ENCODE data around the gene CSTF1.
A peak's percentile ranks its signal among the peaks of the same experiment; 100 is the strongest.

The CSTF1 gene

DNA sequence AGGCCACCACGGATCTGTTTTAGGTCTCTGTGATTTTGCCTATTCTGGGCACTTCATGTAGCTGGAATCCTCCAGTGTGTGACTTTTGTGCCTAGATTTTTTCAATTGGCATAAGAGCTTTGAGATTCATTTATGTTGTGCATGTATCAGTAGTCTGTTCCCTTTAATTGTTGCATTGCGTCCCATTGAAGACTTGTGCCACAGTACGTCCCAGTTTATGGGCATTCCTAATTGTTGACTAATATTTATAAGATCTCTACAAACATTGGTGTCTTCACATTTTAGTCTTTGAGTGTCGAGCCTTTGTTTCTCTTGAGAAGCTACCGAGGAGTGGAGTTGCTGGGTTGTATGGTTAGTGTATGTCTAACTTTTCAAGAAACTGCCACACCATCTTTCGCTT lies 34.4 kb upstream of the CSTF1 start:
- WGBS = 84% methylated on average over 4 of the region's 6 CpGs
- Histone ChIP-seq H3K27ac (ENCODE audit: low read depth, low read length) (no peak overlapping the region), H3K36me3 (ENCODE audit: insufficient read depth, low read length) (no peaks in the 10 kb centered on the region), H3K9me3 (ENCODE audit: insufficient read depth, low read depth, low read length) (no peaks in the 10 kb centered on the region), H3K9ac (ENCODE audit: low read depth, low read length) (no peak overlapping the region), H3K27me3 (ENCODE audit: insufficient read depth, low read length) (peaks cover 14% of the 10 kb centered on the region), H3K4me3 (ENCODE audit: low read length) (peak overlapping the region; percentile 47), H3K4me1 (ENCODE audit: insufficient read depth, low read length) (peaks cover 17% of the 10 kb centered on the region)

DNA sequence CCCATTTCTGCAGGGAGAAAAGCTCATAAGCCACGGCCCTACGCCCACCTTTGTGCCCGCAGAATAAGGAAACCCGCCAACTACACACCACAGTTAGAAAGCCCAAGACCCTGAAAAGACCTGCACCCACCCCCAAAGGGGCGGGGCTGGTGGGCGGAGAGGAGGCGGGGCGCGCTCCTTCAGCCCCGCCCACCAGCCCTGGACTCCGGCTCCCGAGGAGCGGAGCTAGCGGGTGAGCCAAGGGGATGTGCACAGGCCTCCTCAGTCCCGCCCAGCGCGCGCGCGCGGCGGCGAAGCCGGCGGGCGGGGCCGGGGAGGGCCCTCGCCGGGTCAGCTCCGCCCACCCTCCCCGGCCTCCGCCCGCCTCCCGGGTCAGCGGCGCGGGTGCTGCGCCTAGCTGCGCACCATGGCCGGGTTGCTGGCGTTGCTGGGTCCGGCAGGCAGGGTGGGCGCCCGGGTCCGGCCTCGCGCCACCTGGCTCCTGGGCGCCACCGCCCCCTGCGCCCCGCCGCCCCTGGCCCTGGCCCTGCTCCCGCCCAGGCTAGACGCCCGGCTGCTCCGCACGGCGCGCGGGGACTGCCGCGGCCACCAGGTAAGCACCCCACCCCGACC lies 33.7 kb upstream of the CSTF1 start, which contains the start of gene FAM210B:
TSS of gene FAM210B (plus strand) at position 375 of the 612 bp plus-strand sequence. CDS start at position 407, 32 bp downstream.
- H3K9ac ChIP-seq (ENCODE audit: low read depth, low read length) = peak within 1 kb of the TSS; percentile 74
- peaks cover 14% of the 10 kb centered on the region for H3K27me3 ChIP-seq (ENCODE audit: insufficient read depth, low read length)
- H3K27ac ChIP-seq (ENCODE audit: low read depth, low read length) = no peak within 1 kb of the TSS
- peaks cover 17% of the 10 kb centered on the region for H3K4me1 ChIP-seq (ENCODE audit: insufficient read depth, low read length)
- peak within 1 kb of the TSS; percentile 87 for H3K4me3 ChIP-seq (ENCODE audit: low read length)
- 1% methylated on average over 63 of the region's 63 CpGs for WGBS
- no peaks in the 10 kb centered on the region for H3K36me3 ChIP-seq (ENCODE audit: insufficient read depth, low read length)
- H3K9me3 ChIP-seq (ENCODE audit: insufficient read depth, low read depth, low read length) = no peaks in the 10 kb centered on the region

DNA sequence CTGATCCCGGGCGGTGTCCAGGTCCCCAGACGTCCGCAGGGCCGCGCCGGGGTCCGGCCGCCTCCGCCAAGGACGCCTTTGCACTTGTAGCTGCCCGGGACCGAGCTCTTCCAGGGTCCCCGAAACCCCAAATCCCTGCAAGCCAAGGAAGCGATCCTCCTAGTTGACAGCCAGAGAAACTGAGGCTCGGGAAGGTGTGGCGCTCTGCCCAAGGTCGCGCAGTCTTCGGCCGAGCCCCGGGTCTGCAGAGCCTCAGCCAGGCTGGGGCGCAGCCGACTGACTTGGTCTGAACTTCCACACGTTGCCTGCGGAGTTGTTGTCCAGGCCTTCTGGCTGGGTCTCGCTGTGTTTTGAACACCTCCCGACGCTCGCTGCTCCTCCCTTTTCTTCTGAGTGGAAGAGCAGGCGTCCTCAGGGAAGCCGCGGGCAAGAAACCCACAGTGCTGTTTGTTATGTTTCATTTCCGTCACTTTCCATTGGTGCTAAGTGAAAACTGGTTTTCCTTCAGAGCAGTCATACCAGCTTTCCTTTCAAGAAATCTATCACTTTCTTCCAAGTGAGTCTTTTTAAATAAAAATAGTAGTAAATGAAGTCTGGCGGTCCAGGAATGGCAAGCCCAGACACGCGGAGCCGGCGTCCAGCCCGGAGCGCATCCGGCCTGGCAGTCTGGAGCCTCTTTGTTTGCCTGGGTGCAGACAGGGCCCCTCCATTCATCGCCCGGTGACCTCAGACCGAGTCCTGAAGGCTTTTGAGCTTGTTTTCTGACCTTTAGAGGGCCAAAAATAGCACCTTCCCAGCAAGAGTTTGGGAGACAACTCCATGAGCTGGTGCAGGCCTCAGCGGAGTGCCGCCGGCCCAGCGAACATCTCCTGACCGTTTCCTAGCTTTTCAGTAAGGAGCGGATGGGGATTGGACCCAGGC lies 33.0 kb upstream of the CSTF1 start:
- H3K27ac ChIP-seq (ENCODE audit: low read depth, low read length) = no peak overlapping the region
- 16% methylated on average over 51 of the region's 51 CpGs for WGBS
- no peaks in the 10 kb centered on the region for H3K9me3 ChIP-seq (ENCODE audit: insufficient read depth, low read depth, low read length)

DNA sequence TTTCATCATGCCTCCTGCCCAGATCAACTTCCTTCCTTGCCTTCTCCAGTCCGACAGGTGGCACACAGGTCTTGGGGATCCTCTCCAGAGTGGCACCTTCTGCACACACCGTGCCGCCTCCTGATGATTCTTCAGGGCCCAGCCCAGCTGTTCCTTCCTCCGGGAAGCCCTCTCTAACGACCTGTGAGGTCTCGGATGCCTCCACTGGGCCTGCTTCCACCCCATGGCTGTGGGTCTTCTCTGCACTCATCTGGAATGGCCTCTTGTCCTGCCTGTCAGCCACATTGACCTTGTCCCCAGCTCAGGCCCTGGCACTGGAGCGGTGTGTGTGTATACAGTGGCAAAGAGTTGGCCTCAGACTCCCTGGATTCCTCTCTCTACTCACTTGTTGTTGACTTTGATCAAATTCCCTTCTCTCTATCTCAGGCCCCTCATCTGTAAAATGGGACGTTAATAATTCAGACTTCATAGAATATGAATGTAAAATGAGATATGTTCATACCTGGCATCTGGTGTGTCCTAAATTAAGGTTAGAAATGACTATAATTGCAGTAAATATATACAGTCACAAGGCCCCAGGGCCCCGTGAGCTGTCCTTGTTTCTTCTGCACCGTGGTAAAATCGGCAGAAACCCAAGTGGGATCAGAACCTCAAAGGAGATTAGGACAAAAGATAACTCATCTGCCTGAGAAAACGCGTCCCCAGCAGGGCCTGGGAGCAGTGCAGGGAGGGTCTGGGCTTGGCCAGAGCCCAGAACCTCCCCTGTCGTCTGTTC lies 32.1 kb upstream of the CSTF1 start:
- no peaks in the 10 kb centered on the region for H3K36me3 ChIP-seq (ENCODE audit: insufficient read depth, low read length)
- no peaks in the 10 kb centered on the region for H3K9me3 ChIP-seq (ENCODE audit: insufficient read depth, low read depth, low read length)
- no peak overlapping the region for H3K27ac ChIP-seq (ENCODE audit: low read depth, low read length)
- peaks cover 17% of the 10 kb centered on the region for H3K4me1 ChIP-seq (ENCODE audit: insufficient read depth, low read length)
- peak overlapping the region; percentile 74 for H3K9ac ChIP-seq (ENCODE audit: low read depth, low read length)
- WGBS = 58% methylated on average over 13 of the region's 14 CpGs
- peak overlapping the region; percentile 87 for H3K4me3 ChIP-seq (ENCODE audit: low read length)
- H3K27me3 ChIP-seq (ENCODE audit: insufficient read depth, low read length) = peaks cover 14% of the 10 kb centered on the region

More for the DNA sequence above, 33.0 kb upstream of the CSTF1 start:
- Histone ChIP-seq H3K4me3 (ENCODE audit: low read length) (peak overlapping the region; percentile 87), H3K4me1 (ENCODE audit: insufficient read depth, low read length) (peaks cover 17% of the 10 kb centered on the region), H3K36me3 (ENCODE audit: insufficient read depth, low read length) (no peaks in the 10 kb centered on the region), H3K27me3 (ENCODE audit: insufficient read depth, low read length) (peaks cover 14% of the 10 kb centered on the region), H3K9ac (ENCODE audit: low read depth, low read length) (peak overlapping the region; percentile 74)

DNA sequence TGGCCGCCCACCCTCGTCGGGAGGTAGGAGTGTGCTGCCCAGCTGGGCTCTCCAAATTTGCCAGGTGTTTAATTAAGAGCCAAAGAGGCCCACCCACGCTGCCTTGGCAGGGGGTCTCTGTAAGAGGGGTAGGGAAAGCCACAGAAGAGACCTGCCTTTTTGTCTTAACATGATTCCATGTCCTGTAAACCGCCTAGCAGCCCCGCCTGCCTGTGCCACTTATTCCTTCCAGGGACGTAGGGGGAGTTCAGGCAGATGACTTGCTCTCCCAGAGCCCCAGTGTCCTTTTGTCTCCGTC lies 31.6 kb upstream of the CSTF1 start:
- Histone ChIP-seq H3K36me3 (ENCODE audit: insufficient read depth, low read length) (peaks cover under 1% of the 10 kb centered on the region; the same call in 1 of the 2 replicates), H3K4me1 (ENCODE audit: insufficient read depth, low read length) (peaks cover 17% of the 10 kb centered on the region), H3K27ac (ENCODE audit: low read depth, low read length) (no peak overlapping the region), H3K9ac (ENCODE audit: low read depth, low read length) (no peak overlapping the region), H3K9me3 (ENCODE audit: insufficient read depth, low read depth, low read length) (no peaks in the 10 kb centered on the region), H3K4me3 (ENCODE audit: low read length) (0 out of 2 replicates have a peak overlapping the region, but pooled peaks have one; percentile 87), H3K27me3 (ENCODE audit: insufficient read depth, low read length) (peaks cover 14% of the 10 kb centered on the region)
- WGBS = 54% methylated on average over 8 of the region's 8 CpGs

DNA sequence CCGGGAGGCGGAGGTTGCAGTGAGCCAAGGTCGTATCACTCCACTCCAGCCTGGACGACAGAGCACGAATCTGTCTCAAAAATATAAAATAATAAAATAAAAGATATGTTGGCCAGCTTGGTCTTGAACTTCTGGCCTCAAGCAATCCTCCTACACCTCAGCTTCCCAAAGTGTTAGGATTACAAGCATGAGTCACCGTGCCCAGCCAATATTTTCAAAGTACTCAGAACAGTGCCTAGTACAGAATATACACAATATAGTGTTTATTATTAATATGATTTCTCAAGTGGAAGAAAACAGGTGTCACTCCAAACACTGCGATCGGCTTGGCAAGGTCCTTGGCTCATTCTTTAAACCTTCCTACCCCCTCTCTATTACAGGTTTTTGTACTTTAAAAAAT lies 30.5 kb upstream of the CSTF1 start:
- Histone ChIP-seq H3K27me3 (ENCODE audit: insufficient read depth, low read length) (peaks cover 14% of the 10 kb centered on the region), H3K9ac (ENCODE audit: low read depth, low read length) (no peak overlapping the region), H3K9me3 (ENCODE audit: insufficient read depth, low read depth, low read length) (no peaks in the 10 kb centered on the region), H3K4me1 (ENCODE audit: insufficient read depth, low read length) (peaks cover 17% of the 10 kb centered on the region), H3K4me3 (ENCODE audit: low read length) (no peak overlapping the region), H3K27ac (ENCODE audit: low read depth, low read length) (no peak overlapping the region), H3K36me3 (ENCODE audit: insufficient read depth, low read length) (peaks cover 11% of the 10 kb centered on the region)
- 97% methylated on average over 4 of the region's 8 CpGs for WGBS

- Histone ChIP-seq H3K9ac (ENCODE audit: low read depth, low read length) (no peak overlapping the region), H3K4me3 (ENCODE audit: low read length) (no peak overlapping the region), H3K4me1 (ENCODE audit: insufficient read depth, low read length) (peaks cover 17% of the 10 kb centered on the region), H3K27ac (ENCODE audit: low read depth, low read length) (no peak overlapping the region), H3K36me3 (ENCODE audit: insufficient read depth, low read length) (peaks cover 15% of the 10 kb centered on the region), H3K27me3 (ENCODE audit: insufficient read depth, low read length) (peaks cover 14% of the 10 kb centered on the region), H3K9me3 (ENCODE audit: insufficient read depth, low read depth, low read length) (no peaks in the 10 kb centered on the region)
- WGBS = 81% methylated on average over 8 of the region's 8 CpGs
Measured at GRCh38 chr20:56362833-56363413, 29.5 kb upstream of the CSTF1 start.

DNA sequence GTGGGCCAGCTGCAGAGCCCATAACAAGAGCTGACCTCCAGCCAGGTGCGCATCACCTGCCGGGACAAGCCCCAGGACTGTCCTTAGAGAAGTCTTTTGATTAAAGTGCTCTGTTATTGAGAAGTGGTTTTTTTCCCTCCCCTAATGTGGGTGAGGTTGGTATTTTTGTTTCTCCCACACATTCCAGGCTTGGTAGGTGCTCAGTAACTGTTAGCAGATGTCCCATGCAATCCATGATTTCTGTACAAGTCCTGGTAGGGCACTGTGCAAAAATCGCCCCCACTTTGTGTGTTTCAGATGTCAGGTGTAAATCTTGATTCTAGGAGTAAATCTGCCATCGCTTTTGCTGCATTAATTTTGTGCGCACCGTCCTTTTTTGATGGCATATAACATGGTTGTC lies 29.0 kb upstream of the CSTF1 start:
- H3K4me1 ChIP-seq (ENCODE audit: insufficient read depth, low read length) = peaks cover 17% of the 10 kb centered on the region
- no peaks in the 10 kb centered on the region for H3K9me3 ChIP-seq (ENCODE audit: insufficient read depth, low read depth, low read length)
- H3K4me3 ChIP-seq (ENCODE audit: low read length) = no peak overlapping the region
- peaks cover 15% of the 10 kb centered on the region for H3K36me3 ChIP-seq (ENCODE audit: insufficient read depth, low read length)
- H3K27ac ChIP-seq (ENCODE audit: low read depth, low read length) = no peak overlapping the region
- no peak overlapping the region for H3K9ac ChIP-seq (ENCODE audit: low read depth, low read length)
- 94% methylated on average over 6 of the region's 6 CpGs for WGBS
- peaks cover 14% of the 10 kb centered on the region for H3K27me3 ChIP-seq (ENCODE audit: insufficient read depth, low read length)

- Histone ChIP-seq H3K27ac (ENCODE audit: low read depth, low read length) (no peak overlapping the region), H3K9ac (ENCODE audit: low read depth, low read length) (no peak overlapping the region), H3K36me3 (ENCODE audit: insufficient read depth, low read length) (peaks cover 64% of the 10 kb centered on the region), H3K9me3 (ENCODE audit: insufficient read depth, low read depth, low read length) (no peaks in the 10 kb centered on the region), H3K27me3 (ENCODE audit: insufficient read depth, low read length) (no peaks in the 10 kb centered on the region), H3K4me3 (ENCODE audit: low read length) (no peak overlapping the region), H3K4me1 (ENCODE audit: insufficient read depth, low read length) (no peaks in the 10 kb centered on the region)
- WGBS = 94% methylated on average over 5 of the region's 6 CpGs
Measured at GRCh38 chr20:56368351-56369134, 23.9 kb upstream of the CSTF1 start.

DNA sequence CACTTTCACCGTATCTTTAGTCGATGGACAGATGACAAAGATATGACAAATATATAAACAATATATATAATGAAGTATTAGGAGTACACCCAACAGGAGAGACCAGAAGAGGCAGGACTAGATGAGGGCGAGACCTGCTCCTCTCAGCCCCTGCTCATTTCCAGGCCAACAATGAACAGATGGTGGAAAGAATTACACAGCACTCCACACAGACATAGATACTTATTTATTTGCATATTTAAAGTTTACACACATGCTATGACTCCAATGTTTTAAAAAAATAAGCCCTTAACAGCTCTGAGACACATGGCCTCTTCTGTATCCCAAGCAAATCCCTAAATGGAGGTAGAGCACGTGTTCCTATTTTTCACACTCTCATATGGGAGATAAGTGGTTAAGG lies 23.3 kb upstream of the CSTF1 start:
- Histone ChIP-seq H3K4me3 (ENCODE audit: low read length) (no peak overlapping the region), H3K9ac (ENCODE audit: low read depth, low read length) (no peak overlapping the region), H3K9me3 (ENCODE audit: insufficient read depth, low read depth, low read length) (no peaks in the 10 kb centered on the region), H3K4me1 (ENCODE audit: insufficient read depth, low read length) (no peaks in the 10 kb centered on the region), H3K36me3 (ENCODE audit: insufficient read depth, low read length) (peaks cover 70% of the 10 kb centered on the region), H3K27me3 (ENCODE audit: insufficient read depth, low read length) (no peaks in the 10 kb centered on the region), H3K27ac (ENCODE audit: low read depth, low read length) (no peak overlapping the region)
- WGBS = 82% methylated on average over 1 of the region's 4 CpGs

Data from HUES64 (cell line).